ENCODE results near the gene APOL1.
"Not testable (repeated sequence)": the region's sequence is repeated elsewhere in the genome, so short reads cannot be mapped to it uniquely, and the experiment has no call there.

APOL1 gene

GRCh38 chr22:36252754-36253522 lies at the start of gene APOL1:
TSS of gene APOL1 (plus strand) at chr22:36253133. CDS start at chr22:36254956, 1,823 bp downstream.
- DNase-seq = no peak

- DNase-seq = not testable (repeated sequence)
These were observed 49.5 kb upstream of the APOL1 start for GRCh38 chr22:36203441-36203840.

GRCh38 chr22:36204001-36204631 lies 48.8 kb upstream of the APOL1 start:
- DNase-seq = no peak

GRCh38 chr22:36204632-36205015 lies 48.3 kb upstream of the APOL1 start:
- no peak for DNase-seq

GRCh38 chr22:36205573-36205972 lies 47.4 kb upstream of the APOL1 start:
- DNase-seq = not testable (repeated sequence)

- DNase-seq = no peak
These were observed 46.7 kb upstream of the APOL1 start for GRCh38 chr22:36206255-36206654.

- no peak for DNase-seq
These were observed 44.7 kb upstream of the APOL1 start for GRCh38 chr22:36208162-36208765.

GRCh38 chr22:36208914-36209313 lies 44.0 kb upstream of the APOL1 start:
- no peak for DNase-seq

- DNase-seq = not testable (repeated sequence)
These were observed 43.4 kb upstream of the APOL1 start for GRCh38 chr22:36209488-36209908.

- no peak for DNase-seq
These were observed 42.7 kb upstream of the APOL1 start for GRCh38 chr22:36210224-36210623.

- peak; percentile 64 for DNase-seq
These were observed 41.6 kb upstream of the APOL1 start for GRCh38 chr22:36211237-36211861.

- no peak for DNase-seq
These were observed 40.0 kb upstream of the APOL1 start for GRCh38 chr22:36212901-36213300.

GRCh38 chr22:36213586-36213985 lies 39.3 kb upstream of the APOL1 start:
- DNase-seq = no peak

- no peak for DNase-seq
These were observed 37.0 kb upstream of the APOL1 start for GRCh38 chr22:36215981-36216380.

GRCh38 chr22:36218648-36219193 lies 34.2 kb upstream of the APOL1 start:
- DNase-seq = no peak

- no peak for DNase-seq
These were observed 32.4 kb upstream of the APOL1 start for GRCh38 chr22:36220451-36220921.

GRCh38 chr22:36221799-36222751 lies 30.9 kb upstream of the APOL1 start:
- DNase-seq = peak; percentile 66

- no peak for DNase-seq
These were observed 30.0 kb upstream of the APOL1 start for GRCh38 chr22:36222887-36223450.

- peak; percentile 41 for DNase-seq
These were observed 29.4 kb upstream of the APOL1 start for GRCh38 chr22:36223504-36223903.

GRCh38 chr22:36224245-36224644 lies 28.7 kb upstream of the APOL1 start:
- DNase-seq = no peak

- DNase-seq = no peak
These were observed 27.5 kb upstream of the APOL1 start for GRCh38 chr22:36225333-36225922.
